NCI-H2029 (cell line): ENCODE measurements around the gene FGD4.
"Not testable (repeated sequence)": the region's sequence is repeated elsewhere in the genome, so short reads cannot be mapped to it uniquely, and the experiment has no call there.

Experiments used
- DNase-seq: peaks from one replicate; lab custom pipeline; 2025; lab: John Stamatoyannopoulos, UW

FGD4 gene

DNA sequence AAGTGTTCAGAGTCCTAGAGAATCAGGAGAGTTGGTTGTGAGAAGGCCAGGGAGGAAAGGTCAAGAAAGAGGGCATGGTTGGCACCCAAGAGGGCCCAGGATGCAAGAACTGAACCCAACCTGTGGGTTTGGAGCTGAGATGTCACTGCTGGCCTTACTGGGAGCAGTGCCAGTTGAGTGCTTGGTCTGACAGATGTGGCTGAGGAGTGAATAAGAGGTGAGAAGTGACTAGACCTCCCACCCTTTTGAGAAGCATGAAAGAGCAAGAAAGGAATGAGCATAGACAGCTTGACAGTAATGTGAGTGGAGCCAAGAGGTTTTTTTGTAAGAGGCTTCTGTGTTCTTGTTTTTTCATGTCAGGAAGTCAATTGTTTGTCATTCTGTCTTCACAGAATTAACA is 95.3 kb downstream of the FGD4 start:
- no peak for DNase-seq

DNA sequence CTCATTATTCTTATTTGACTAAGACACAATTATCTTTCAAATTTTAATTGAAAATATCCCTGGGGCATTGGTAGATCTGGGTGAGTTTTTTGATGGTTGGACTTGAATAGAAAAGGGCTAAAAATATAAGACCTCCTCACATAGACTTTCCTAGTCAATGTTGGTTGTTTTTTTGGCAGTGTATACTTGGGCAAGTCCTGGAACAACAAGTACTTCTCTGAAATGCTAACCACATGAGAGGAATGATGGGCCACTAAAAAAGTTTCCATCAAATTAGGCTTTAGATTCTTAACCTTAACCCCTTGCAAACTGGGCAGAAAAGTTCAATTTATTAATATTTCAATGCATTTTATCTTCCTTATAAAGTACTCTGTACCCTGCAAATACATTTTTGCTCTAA is 97.6 kb downstream of the FGD4 start:
- no peak for DNase-seq

DNA sequence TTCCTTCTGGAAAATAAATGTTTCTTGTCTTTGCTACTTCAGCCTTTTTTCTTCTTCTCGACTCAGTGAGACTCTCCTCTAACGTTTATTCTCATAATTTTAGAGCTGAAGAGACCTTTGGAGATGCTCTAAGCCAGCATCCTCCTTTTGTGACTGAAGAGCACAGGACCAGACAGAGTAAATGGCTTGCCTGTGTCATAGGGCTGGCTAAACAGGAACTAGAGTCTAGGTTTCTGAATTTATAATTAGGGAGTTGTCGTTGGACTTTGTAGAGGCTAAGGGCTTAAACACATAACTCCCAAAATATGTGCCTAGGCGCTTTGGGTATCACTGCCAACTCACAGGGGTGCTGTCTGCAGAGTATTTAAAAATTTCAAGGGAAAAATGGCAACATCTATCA is 98.5 kb downstream of the FGD4 start:
- DNase-seq: no peak

DNA sequence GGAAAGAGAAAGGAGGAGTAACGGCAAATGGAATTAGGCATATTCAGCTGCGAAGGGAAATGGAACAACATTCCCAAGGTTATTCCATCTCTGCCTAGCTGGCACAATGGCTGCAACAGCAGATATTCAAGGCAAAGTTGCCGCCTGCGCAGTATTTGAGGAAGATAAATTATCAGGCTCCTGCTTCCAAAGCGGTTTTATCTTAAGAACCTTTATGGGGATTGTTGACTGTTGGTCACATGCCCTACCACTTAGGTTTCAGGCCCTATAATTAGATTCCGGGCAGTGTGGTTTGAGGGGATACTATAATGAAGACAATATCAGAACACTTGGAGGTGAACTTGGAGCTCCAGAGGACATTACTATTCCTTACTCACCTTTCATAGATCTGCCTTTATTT is 99.7 kb downstream of the FGD4 start:
- DNase-seq: no peak

DNA sequence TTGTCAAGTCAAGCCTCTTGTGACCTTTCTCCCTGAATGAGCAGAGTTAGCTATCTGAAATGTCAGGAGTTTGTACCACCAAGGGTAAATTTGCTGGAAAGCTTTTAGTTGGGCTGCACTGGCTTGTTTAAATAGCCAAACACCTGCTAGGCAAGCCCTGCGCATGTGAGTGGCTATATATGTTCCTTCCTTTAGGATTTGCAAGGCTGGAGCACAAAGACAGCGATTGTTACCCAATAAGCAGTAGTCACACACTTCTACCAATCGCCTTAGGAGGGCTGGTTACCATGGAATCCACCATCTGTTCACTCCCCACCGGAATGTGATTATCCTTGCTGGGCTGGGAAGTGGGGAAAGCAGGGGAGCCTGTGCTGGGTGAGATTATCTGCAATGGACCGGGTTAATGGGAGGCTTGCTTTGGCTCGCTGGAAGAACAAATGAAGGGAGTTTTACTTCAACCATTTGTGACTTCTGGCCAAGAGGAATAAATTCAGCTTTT is 102.5 kb downstream of the FGD4 start:
- peak; percentile 41 for DNase-seq

DNA sequence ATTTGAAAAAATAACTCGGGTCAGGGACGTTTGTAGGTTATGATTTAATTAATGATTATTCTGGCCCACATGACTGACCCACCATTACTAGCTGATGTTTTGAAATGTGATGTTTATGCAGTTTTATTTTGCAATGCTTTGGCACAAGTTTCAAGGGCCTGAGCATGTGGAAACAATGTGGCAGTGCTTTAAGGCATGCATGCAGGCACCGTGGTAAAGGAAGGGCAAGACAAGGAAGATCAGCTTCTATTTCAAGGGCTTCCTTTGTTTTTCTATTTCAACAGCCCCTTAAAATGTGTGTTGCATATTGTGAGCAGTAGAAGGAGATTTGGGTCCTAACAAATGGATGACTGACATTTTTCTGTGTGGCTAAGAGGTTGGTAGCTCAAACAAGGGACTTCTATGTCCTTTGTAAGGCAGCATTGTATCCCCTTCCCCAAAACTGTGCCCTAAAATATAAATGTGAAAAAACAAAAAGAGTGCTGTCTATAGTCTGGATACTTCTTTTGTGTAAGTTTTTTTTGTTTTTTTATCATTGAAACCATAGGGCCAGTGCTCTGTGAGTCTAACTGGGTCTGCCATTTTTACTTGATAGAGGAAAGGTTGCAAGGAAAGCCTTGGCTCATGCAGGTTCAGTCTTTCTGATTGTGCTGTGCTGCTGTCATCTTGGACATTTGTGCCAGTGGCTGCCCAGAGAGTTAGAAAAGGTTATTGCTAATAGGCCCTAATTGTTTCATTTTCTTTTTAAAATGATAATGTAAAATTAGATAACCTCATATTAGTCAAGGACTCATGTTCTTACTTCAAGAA is 103.5 kb downstream of the FGD4 start:
- no peak for DNase-seq

DNA sequence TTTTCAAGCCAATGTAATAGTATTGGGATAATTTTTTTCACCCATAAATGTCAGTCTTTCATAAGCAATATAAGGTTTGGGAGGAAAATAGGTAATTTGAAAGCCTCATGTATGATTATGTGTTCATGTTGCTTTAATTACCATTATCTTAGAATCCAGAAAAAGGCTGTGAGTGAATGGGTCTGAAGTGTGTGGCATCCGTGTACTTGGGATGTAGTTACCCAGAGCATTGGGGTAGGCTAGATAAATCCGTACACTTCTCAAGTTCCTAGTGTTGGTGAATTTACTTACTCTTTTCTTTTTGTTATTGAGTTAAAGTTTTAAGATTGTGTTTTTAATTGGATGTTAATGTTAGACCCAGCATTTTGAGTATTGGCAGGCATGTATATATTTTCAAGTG is 104.4 kb downstream of the FGD4 start:
- no peak for DNase-seq

DNA sequence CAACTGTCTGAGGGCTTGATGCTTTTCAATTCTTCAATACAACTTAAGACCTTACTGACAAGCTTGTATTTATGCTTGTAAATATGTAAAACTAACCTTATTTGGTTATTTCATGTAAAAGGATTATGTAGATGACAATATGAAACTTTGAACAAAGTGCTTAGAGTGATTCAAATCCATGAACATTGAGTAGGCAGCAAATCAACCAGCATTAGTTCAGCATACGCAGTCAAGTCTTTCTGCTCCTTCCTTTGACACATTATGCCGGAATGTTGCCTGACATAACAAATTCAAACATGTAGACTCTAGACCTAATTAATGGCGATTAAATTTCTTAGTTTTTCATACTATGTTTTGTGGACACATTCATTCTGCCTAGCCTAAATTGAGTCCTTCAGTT is 105.2 kb downstream of the FGD4 start:
- DNase-seq: no peak

DNA sequence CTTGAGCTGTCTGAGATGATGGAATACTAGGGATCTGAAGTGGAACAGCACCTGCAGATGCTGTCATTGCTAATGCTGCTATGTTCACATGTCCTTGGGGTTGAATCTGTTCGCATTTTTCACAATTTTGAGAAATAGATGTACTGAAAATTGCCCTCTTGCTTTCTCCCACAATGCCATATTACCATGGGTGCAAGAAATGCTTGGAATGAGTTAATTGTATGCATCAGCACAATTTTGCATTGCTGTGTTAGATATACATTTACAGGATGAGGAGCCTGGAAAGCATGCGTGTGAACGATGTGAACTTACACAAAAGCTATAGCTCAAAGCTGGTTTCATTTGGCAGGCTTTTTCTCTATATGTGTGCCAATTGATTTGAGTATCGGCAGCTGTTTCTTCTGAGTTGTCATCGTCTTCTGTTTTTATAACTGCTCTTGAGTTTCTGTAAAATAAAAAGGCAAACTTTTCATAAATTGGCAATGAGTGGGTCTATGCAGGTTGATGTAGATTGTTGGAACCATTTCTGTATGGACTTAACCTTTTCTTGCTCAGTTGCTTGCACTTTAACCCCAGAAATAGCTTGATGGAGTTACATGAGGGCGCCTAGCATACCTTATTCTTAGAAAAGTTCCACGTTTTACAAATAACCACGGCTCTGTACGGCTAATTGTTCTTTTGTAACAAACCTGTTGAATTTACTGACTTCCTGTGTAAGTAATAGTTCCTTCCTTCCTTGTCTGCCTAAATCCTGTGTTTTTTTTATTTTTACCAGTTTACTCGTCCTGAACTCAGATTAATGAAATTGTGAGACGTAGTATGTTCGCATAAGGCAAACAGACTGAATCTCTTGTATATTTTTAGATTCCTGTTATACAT is 105.9 kb downstream of the FGD4 start:
- DNase-seq: no peak

DNA sequence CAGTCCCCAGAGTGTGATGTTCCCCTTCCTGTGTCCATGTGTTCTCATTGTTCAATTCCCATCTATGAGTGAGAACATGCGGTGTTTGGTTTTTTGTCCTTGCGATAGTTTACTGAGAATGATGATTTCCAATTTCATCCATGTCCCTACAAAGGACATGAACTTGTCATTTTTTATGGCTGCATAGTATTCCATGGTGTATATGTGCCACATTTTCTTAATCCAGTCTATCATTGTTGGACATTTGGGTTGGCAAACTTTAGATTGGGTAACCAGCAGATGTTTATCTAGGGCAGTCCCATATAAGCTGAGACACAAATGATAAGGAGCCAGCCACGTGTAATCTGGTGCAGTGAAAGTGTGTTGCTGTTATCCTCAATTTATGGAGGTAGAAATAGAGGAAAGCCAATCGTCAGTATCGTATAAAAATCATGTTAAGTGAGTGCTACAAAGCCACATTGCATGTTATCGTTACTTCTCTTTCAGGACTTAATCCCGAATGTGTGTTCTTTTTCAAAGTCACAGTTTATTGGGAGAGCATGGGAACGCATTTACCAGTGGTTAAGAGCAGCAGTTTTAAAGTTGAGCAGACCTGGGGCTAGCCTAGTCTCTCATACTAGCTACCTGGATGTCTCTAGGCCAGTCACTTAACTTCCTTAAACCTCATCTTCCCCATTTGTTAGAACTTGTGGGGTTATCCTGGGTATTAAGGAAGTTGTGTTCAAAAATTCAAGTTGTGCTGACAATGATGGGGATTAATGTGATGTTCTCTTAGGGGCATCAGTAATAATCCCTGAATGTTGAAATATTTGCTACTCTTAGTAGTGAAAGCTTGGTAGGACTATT is 108.0 kb downstream of the FGD4 start:
- DNase-seq: not testable (repeated sequence)

DNA sequence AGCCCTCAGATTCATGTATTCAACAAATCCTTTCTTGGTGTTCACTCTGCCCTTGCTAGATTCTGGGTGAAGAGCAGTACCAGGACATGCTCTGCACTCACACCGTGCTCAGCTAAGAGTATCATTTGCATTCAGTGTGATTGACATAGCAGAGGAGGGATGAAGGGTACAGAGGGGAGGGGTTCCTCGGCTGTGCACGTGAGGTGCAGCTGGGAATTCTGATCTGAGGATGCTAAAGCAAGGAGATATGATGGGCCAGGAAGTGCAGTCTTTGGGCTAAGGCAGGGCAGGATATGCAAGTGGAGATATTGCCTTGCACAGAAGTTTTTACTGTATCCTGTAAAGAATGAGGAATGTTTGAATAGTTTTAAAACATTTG is 108.6 kb downstream of the FGD4 start:
- no peak for DNase-seq

DNA sequence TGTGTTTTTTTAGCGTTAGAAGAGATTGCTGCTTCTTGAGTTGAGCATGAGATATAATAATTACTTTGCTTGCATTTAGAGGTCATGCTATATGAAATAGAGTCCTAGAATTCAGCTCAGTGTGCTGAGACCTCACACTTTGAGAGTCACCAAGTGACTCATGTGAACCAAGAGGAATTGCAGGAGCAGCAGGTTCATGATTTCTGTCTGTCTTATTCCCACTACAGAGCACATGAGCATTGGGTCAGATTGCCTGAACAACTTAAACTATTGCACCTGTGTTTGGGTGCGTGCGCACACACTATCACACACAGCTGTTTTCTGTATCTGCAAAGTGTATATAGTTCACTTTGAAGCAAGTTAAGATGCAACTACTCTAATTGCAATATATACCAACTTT is 109.3 kb downstream of the FGD4 start:
- DNase-seq: no peak

DNA sequence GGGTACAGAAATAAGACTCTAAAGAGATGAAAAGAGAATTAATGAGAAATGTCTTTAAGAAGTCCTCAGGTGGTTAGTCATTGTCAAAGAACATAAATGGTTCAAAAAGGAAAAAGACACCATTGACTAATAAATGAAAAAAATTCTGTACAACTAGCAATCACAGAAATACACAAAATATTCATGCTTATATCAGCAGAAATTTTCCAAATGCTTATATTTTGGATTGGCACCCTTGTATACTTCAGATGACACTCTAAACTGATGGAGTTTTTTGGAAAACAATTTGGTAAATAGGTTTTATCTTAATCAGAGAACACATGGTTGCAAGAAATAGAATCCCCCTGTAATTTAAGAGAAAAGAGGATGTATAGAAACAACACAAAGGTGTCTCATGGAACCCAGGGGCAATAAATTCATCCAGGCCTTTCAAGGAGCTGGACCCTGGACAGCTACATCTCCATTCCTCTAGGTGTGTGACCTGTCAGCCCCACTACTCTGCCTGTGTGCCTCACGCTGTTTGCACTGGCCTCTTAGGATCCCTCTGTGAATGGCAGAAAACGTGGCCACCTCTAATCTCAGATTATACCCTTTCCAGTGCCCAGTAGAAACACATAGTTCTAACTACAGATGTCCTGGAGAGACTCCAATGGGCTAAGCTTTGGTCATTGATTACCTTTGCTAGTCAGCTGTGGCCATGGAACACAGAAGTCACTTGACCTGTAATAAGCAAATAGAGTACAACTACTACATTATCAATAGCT is 110.2 kb downstream of the FGD4 start:
- DNase-seq: no peak

DNA sequence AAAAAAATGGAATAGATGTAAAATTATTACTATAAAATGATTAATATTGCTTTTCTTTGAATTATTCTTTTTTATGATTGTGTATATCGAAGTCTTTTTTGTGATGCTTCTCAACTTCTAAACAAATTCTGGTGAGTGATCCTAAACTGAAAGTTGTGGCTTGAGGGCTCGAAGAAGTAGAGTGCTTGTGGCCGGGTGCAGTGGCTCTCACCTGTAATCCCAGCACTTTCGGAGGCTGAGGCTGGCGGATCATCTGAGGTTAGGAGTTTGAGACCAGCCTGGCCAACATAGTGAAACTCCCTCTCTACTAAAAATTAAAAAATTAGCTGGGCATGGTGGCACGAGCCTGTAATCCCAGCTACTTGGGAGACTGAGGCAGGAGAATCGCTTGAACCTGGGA is 112.6 kb downstream of the FGD4 start:
- not testable (repeated sequence) for DNase-seq

DNA sequence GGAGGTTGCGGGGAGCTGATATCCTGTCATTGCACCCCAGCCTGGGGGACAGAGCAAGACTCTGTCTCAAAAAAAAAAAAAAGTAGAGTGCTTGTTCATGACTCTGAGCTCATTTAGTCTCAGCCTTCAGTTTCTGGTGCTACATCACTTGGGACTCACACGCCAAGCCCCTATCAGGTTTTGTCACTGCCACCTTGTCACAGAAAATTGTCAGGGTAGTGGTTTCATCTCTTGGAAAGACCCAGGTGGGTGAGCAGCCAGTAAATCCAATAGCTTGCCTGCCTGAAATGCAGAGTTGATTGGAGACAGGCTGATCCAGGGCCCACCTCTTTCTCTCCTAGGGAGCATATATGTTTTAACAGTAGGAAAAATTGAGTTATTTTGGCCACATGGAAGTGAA is 113.0 kb downstream of the FGD4 start:
- no peak for DNase-seq

DNA sequence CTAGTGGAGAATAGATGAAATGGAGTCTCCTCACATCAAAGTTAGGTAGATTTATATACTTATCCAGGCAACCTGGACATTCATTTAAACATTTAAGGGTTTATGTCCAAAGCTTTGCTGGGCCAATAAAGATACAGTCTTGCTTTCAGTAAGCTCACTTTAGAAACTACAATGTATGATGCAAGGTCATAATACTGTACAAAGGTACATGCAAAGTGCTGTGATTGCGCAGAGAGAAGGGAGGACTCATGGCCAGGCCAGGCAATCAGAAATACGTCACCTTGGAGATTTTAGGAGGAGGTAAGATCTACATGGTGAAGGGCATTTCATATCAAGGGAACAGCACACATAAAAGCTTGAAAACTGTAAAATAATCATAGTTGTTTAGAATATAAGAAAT is 113.6 kb downstream of the FGD4 start:
- no peak for DNase-seq

DNA sequence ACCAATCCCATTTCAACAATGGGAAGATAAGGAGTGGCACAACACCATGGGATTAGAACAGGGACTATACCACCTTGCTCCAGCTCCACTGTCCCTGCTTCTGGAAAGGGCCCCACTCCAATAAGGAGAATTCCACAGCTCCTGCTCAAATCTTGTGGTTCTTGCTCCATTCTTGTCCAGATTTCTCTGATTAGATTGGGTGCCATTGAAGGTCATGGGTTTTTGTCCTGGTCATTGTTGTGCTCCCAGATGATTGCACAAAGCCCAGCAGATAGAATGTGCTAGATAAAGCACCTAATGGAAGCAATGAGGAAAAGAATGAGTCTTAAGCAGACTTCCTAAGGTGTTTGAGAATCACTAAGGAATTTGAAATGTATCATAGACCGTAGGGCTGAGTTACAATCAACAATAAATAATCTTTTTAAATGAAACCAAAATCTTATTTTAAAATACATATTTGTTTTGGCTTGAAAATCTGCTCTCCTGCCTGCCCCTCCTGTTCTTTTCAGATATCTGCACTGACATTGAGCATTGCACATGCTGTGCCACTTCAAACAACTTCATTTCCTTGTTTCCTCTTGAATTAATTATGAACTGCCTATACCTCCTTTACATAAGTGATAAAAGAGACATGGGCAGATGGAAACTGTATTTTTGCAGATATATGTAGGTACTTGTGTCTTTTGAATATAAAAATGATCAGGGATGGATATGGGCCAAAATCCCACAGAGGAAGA is 115.9 kb downstream of the FGD4 start:
- DNase-seq: peak; percentile 32

DNA sequence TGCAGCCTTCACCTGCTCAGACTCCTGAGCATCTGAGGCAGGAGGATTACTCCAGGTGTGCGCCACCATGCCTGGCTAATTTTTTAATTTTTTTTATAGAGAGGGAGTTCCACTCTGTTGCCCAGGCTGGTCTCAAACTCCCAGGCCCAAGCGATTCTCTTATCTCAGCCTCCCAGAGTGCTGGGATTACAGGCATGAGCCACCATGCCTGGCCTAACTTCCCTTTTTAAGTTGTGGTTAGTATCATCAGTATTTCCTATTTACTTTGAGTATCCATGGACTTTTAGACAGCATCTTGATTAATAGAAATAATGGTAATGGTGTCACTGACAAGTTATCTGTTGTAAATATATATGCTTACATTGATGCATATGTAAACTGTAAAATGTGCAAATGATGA is 116.9 kb downstream of the FGD4 start:
- DNase-seq: no peak

DNA sequence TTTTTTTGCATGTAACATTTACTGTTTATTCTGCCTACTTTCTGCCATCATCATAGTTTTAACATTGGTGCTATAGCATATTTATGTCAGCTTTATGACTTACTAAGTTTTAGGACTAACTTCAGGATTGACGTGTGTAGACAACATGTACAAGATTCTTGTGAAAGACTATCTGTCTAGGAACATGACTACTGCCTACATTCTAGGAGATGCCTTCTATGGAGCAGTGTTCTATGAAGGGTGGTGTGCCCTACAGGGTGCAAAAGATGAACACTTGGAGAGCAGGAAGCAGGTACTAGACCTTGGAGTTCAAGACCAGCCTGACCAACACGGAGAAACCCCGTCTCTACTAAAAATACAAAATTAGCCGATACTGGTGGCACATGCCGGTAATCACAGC is 118.6 kb downstream of the FGD4 start:
- no peak for DNase-seq

DNA sequence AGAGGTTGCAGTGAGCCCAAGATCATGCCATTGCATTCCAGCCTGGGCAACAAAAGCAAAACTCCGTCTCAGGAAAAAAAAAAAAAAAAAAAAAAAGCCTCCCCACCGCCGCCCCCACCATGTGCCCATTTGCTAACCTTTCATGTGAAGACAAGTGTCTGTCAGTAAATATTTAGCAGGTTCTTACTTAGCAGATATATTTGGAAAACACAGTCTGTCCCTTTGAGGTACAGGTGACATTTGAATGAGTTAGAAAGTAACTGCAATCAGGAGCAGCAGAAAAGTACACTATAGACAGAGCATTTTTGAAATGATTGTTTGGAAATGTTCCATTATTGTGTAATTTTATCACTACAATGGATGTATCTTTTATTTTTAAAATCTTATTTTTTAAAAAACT is 119.7 kb downstream of the FGD4 start:
- DNase-seq: peak; percentile 33
